NCI-H1436 (cell line): ENCODE results near the gene INO80D.
"Not testable (repeated sequence)": the region's sequence is repeated elsewhere in the genome, so short reads cannot be mapped to it uniquely, and the experiment has no call there.

ENCODE experiments used
- DNase-seq: peaks from one replicate; lab custom pipeline; 2025; lab: John Stamatoyannopoulos, UW

The INO80D gene

DNA sequence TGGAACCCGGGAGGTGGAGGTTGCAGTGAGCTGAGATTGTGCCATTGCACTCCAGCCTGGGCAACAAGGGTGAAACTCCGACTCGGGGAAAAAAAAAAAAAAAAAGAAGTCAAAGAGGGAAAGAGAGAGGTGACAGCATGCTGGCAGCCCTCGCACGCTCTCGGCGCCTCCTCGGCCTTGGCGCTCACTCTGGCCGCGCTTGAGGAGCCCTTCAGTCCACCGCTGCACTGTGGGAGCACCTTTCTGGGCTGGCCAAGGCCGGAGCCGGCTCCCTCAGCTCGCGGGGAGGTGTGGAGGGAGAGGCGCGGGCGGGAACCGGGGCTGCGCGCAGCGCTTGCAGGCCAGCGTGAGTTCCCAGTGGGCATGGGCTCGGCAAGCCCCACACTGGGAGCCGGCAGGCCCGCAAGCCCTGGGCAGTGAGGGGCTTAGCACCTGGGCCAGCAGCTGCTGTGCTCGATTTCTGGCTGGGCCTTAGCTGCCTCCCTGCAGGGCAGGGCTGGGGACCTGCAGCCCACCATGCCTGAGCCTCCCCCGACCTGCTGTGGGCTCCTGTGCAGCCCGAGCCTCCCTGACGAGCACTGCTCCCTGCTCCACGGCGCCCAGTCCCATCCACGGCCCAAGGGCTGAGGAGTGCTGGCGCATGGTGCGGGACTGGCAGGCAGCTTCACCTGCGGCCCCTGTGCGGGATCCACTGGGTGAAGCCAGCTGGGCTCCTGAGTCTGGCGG is 108.9 kb downstream of the INO80D start:
- DNase-seq, result not testable (repeated sequence)

DNA sequence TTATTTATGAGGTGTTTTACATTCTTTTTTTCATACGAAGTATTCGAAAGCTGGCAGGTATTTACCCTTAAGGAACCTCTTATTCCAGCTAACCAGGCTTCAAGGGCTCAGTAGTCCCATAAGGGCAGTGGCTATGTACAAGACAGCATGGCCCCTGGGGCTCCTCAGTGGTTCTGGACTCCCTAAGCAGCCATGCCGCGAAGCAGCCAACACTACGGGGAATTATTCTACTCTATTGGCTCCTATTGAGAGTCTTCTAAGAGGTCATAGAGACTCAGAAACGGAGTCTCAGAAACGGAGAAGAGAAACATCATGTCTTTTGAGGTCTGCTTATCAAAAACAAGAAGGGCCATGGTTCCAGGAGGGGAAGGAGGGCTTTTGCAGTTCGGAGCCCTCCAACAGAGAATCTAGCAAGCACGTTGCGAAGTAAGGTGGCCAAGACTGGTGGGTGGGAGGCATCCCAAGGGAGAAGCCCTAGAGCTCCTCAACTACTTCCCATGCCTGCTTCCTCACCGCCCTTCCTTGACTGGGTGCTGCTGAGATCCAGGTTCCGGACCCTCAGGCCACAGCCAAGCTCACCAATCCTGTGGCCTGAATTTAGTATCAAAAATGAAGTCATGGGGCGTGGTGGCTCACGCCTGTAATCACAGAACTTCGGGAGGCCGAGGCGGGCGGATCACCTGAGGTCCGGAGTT is 109.7 kb downstream of the INO80D start:
- DNase-seq, result no peak

DNA sequence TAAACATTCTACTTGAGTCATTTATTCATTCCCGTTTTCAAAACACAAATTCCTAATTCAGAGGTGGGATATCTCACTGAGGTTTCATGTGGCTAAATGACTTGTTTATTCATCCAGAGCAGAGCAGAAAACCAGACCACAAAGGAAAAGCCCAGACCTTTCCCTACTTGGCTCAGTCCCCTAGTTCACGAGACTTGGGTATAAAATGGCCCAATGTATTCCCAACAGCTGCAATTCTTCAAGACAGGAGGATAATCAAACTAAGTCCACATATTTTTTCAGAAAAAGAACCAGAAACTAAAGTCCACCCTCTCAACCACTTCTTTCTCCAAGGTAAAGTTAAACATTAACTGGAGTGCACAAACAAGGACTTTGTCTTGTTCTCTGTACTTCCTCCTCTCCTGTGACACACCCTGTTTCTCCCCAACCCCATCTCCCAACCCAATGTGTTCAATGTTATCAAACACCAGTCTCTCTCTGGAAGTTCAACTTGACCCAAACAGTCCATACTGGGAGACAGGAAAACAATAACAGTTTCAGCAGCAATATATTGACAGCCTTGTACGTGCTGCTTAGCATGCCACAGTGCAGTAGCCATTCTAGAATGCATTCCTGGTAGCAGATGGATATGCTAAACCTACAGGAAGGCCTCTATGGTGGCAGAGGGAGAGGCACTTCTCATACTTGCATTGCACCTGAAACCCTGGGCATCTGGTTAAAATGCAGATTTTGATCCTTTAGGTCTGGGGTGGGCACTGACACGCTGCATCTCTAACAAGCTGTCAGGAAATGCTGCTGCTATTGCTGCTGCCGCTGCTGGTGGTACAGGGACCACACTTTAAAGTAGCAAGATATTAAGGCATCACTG is 110.7 kb downstream of the INO80D start:
- no peak for DNase-seq

DNA sequence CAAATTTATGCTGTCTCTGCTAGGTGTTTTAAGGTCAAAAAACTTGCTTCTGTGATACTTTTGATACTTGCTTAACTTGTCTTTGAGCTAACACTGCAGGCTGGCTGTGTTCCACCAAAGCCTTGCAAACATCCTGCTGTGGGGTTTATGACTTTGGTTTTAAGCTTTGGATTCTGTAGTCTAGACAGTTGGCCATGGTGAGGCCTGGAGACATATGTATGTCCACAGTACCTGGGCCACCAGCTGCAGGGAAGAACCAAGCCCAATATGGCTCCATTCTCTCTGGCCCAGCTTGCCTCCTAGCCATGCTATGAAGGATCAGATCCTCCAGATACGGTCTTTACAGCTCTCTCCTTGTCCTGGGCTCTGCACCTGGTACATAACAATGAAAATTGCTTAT is 113.9 kb downstream of the INO80D start:
- DNase-seq, result no peak

DNA sequence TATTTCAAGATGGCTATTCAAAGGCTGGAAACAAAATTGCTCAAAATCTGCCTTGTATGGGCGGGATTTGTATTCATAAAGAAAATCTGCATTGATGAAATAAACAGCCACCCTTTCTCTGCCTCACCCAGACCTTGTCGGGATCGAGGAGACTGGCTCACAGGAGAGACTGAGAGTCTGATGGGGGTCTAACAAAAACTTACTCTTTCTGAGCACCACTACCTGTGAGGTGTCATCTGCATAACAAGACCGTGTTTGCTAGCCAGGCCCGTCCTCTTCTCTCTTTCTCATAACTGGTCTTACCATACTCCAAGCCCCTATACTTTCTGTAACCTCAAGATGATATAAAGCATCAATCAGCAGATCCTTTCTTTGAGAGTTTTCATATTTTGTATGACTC is 115.6 kb downstream of the INO80D start:
- DNase-seq, result no peak

DNA sequence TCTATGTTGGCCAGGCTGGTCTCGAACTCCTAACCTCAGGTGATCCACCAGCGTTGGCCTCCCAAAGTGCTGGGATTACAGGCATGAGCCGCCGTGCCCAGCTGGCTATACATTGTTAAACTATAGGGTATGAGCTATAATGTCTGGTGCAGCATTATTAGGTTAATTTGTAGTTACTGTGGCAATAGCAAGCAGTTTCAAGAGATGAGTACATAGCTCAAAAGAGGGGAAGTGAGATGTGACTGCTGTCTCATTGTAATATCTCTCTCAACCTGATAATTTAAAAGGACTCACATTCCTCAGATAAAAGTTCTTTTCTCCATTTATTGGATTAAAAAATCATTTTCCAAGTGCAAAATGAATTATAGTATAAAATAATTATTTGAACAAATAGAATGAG is 116.4 kb downstream of the INO80D start:
- no peak for DNase-seq

DNA sequence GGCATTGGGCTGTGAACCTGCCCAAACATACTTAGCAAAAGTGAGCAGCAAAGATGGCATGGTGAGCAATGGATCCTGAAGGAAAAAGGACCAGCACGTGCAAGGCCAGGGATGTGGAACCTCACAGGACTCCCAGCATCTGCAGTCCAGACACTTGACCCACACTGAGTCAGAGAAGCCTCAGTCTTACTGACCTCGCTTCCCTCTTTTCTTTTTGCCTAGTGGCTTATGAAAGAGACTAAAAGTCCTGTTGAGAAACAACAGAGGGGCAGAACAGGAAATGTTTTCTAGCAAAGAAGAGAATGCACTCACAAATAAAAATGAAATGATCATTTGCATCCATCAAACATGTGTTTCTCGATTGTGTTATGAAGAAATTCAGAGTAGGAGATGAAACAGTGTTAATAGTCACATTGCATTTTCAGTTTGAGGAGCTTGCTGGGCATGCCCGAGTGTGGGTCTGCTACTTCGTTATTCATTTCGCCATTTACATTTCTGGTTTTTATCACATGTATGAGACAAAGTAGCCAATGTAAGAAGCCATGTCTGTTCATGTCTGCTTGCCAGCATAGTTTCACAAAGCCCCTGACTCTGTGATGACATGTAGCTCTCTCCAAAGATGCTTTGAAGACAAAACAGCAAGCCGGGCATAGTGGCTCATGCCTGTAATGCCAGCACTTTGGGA is 118.4 kb downstream of the INO80D start:
- DNase-seq, result no peak

DNA sequence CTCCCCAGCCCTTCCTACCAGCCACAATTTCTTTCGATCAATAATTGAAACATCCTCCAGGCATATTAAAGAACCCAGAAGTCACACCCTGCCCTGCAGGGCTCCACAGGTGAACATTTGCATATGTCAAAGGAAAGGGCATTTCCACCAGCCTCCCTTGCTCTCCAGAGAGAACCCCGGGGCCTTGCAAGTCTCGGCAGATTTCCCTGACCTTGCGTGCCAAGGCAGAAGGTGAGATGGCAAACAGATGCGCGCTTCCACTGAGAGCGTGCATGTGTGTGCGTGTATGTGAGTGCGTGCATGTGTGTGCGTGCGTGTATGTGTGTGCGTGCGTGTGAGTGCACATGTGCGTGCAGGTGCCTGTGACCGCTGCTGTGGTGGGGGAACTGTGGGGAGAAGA is 120.3 kb downstream of the INO80D start:
- no peak for DNase-seq

DNA sequence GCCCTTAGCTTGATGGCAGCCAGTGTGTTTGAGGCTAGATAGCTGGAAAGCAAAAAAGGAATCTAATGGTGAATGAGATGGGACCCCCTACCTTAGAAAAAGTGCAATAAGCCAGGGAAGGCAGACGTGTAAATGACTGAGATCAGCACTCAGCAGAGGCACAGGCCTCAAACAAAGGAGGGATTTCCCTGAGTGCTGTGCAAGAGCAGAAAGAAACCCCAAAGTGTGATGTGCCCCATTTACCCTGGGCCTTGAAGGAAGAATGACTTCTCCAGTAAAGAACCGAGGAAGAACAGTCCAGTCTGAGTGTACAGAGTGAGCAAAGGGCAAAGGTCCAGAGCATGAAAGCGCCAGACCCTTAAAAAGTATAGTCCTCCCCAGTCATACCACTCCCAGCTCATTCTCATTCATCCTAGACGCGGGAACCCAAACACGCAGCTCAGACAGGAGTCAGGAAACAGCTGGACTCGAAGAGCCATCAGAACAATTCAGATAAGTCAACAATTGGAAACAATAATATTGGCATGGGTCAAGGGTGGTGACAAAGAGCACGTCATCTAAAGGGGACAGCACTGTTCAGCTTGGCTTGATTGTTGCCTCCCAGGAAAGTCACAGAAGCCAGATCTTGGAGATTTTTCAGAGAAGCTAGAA is 121.7 kb downstream of the INO80D start:
- no peak for DNase-seq

DNA sequence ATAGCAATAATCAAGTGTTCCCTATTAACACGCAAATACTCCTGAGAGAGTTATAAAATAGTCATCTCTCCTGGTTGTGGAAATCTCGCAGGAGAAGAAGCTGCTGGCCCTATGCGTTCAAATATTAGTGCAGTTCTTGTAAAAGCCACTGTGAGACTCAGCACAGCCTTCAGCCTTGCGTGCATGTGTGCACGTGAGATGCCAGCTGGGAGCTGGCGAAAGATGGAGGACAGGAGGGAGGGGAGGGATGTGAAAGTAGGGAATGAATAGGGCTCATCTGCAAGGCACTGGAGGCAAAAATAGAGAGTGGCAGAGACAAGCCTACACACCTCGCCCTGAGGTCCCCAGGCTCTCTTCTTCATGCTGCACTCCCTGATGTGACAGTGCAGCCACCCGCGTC is 126.5 kb downstream of the INO80D start:
- no peak for DNase-seq

DNA sequence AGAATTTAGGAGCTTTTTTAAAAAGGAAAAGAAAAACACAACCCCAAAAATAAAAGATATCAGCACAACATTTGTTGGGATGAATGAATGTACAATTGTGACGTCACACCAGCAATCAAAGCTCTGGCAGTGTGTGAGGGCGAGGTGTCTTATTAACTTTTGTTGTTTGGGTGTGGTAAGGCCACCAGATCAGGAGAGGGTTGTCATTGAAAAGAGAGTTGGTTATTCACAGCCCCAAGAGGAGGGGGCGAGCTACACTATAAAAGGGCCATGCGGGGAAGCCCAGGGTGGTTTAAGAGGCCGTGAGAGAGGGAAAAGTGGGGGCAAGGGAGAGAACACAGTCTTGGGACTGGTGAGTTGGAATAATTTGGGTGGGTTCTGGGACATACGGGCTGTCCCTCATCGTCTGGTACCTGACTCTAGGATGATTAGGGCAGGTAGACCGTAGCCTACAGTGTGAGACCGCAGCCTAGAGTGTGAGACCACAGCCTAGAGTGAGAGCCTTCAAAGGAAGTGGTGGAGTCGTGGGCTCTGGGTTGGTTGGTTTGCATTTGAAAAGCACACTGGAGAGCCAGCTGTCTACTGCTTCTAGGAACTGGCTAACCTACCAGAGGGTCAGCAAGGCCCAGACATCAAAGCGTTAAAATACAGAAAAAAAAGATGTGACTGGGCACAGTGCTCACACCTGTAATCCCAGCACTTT is 128.4 kb downstream of the INO80D start:
- no peak for DNase-seq

DNA sequence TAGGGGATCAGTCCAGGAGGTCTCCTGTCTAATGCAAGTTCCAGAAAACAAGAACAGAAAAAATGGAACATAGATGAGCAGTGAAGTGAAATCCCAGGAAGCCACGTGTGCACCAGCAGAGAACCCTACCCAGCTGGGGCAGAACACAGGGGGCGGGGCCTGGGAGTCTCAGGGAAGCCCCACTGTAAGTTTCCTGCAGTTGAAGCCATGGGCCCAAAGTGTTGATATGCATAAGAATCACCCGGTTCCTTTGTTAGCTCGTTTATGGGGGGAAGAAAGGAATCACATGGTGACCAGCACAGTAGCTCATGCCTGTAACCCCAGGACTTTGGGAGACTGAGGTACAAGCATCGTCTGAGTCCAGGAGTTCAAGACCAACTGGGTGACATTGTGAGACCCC is 131.3 kb downstream of the INO80D start:
- DNase-seq, result no peak

DNA sequence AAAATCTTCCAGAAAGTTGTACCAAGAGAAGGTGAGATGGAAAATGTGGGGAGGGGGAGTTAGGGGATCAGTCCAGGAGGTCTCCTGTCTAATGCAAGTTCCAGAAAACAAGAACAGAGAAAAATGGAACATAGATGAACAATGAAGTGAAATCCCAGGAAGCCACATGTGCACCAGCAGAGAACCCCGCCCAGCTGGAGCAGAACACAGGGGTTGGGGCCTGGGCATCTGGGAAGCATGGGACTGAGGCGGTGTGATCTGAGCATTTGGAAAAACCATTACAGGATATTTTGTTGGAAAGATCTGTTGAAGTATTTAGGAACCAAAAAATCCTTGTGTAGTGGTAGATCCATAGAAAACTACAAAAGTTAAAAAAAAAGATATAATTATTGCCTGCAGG is 133.7 kb downstream of the INO80D start:
- no peak for DNase-seq

DNA sequence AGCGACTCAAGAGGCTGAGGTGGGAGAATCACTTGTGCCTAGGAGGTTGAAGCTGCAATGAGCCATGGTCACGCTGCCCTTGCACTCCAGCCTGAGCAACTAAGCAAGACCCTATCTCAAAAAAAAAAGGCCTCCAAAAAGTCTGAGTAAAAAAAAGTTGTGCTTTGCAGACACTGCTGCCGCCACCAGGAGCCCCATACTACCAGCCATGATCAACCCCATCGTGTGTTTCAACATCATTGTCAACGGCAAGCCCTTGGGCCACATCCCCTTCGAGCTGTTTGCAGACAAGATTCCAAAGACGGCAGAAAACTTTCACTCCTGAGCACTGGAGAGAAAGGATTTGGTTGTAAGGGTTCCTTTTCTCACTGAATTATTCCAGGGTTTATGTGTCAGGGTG is 137.1 kb downstream of the INO80D start:
- DNase-seq, result no peak

DNA sequence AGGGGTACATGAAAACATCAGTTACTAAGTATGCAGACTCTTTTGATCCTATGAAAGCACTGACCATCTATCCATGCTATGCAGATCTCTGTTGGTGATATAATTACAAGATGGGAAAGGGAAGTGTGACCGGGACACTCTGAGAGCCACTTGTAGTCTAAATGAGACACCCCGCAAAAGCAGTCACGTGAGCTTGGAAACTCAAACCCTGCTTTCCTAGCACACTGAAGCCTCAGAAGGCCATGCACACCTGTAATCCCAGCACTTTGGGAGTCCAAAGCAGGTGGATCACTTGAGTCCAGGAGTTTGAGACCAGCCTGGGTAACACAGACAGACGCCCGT is 137.5 kb downstream of the INO80D start:
- no peak for DNase-seq

DNA sequence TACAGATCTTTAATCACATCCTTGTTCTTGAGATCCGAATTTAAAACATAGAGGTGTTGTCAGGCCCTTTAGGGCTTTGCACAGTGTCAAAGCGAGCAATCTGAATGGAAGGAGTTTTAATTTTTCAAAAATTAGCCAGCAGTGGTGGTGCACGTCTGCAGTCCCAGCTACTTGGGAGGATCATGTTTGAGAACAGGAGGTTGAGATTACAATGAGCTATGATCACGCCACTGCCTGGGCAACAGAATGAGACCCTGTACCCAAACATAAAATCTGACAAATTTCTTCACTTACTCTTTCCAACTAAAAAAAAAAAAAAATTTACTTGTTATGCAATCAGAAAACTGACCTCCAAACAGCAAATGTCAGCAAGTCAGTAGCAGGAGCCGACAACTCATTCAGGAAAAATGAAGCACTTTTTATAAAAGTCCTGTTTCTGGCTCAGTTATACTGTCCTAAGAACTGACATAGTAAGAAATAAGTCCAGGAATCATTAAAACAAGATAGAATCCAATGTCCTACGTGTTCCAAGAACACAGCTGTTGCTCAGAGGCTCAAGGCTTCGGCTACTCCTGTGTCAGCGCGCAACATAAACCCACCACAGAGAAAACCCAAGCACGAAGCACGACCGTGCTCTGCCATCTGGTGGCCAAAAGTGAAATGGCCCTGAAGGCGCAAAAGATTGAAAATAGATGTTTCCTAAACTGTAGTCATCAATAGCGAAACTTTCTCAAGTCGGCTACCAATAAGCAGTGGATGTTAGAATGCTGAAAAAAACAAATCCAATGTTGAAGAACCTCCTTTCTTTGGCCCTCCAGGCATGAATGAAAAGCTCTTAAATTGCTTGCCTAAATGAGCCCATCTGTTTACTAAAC is 138.1 kb downstream of the INO80D start:
- DNase-seq, result peak; percentile 37

DNA sequence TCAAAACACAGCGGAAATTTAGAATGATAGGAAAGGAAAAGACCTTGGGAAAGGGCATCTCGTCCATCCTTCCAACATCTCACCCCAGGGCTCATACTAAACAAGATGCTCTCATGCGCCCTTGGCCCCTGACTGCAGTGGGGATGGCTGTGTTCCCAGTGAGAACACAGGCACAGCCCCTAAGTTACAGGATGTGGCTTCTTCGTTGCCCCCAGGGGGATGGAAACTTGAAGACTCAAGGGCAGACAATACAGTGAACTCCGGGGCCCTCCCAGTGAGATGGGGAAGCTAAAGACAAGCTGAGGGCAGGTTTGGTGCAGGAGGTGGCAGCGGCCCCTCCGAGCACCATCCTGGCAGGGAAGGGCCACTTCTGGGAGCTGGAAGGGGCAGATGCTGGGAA is 139.7 kb downstream of the INO80D start:
- no peak for DNase-seq
